ENCODE data around the gene TMEM138. TPM values are rescaled to one million over a fixed set of nuclear protein-coding genes. Genes with fewer than 3 reads are reported as not detected.

TMEM138 gene
- polyA plus RNA-seq, 1 experiment: 55.6 TPM

DNA sequence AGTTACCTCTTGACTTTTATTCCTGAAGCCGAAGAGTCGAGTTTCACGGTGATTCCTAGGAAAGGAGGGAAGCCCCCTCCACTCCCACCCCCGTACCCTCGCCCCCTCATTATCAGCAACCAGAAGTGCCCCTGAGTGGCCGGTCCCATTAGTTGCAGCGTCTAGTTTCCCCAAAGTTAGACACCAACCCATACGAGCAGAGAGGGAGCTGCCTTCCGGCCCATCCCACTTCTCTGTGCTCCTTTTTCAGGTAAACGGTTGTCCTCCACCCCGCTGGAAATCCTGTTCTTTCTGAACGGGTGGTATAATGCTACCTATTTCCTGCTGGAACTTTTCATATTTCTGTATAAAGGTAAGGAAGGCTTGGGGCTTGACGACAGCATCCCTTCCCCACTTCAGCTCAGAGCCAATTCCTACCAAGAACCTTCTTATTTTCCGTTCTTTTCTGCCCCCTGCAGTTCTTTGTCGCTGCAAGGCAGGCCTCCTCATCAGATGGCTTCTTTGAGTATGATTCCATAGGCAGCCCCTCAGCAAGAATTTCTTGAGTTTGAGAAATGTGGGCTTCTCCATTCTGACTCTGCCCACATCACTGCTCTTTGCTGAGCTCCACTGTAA lies 30.9 kb downstream of the TMEM138 start:
- no peak for DNase-seq (ENCODE audit: low read depth)
- TF ChIP-seq, protein P1, sequence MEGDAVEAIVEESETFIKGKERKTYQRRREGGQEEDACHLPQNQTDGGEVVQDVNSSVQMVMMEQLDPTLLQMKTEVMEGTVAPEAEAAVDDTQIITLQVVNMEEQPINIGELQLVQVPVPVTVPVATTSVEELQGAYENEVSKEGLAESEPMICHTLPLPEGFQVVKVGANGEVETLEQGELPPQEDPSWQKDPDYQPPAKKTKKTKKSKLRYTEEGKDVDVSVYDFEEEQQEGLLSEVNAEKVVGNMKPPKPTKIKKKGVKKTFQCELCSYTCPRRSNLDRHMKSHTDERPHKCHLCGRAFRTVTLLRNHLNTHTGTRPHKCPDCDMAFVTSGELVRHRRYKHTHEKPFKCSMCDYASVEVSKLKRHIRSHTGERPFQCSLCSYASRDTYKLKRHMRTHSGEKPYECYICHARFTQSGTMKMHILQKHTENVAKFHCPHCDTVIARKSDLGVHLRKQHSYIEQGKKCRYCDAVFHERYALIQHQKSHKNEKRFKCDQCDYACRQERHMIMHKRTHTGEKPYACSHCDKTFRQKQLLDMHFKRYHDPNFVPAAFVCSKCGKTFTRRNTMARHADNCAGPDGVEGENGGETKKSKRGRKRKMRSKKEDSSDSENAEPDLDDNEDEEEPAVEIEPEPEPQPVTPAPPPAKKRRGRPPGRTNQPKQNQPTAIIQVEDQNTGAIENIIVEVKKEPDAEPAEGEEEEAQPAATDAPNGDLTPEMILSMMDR (IDR thresholded peaks at IDR 0.05; ENCODE audit: insufficient read depth, low read depth, low read length): peak; percentile 28
- peak overlapping the region; percentile 61 for H3K4me3 ChIP-seq (ENCODE audit: low read depth, low read length)
- ChIA-PET POLR2A (interaction anchor here (0.5 to 0.6 kb wide), 2 partner anchors 10 to 67 kb away, joined by 4 to 21 read pairs; no protein-coding TSS in a partner anchor), CTCF (interaction anchor here (0.8 to 4.8 kb wide), 13 partner anchors 8 to 136 kb away, joined by 3 to 82 read pairs (median 5); partner anchors contain the start of genes CYB561A3, DDB1, TKFC and TMEM138)
- no peaks in the 10 kb centered on the region for H3K27me3 ChIP-seq (ENCODE audit: control insufficient read depth, insufficient read depth, low read length)
- H3K36me3 ChIP-seq (ENCODE audit: control insufficient read depth, insufficient read depth, low read length): peaks cover 4% of the 10 kb centered on the region

DNA sequence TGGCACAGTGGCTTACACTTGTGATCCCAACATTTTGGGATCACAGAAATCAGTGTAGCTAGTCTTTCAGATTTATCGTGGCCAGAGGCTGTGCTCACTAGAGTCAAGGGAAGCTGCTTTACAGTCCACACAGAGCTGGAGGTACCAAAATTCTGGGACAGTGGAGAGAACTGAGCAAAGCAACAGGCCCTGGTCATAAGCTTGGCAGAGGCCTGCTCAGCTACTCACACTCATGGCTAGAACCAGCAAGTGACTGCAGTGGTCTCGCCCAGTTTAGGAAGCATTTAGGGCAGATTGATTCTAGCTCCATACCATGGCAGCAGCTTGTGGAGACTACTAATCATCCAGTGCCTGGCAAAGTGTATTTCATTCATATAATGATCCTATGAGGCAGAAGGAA lies 39.0 kb downstream of the TMEM138 start:
- CTCF ChIA-PET: interaction anchor here (1.2 to 3.0 kb wide), 4 partner anchors 8 to 65 kb away, joined by 3 to 13 read pairs (median 8); partner anchors contain the start of gene TMEM216
- TF ChIP-seq, protein P1 (IDR thresholded peaks at IDR 0.05; ENCODE audit: insufficient read depth, low read depth, low read length): no peak
- H3K4me3 ChIP-seq (ENCODE audit: low read depth, low read length): no peak overlapping the region
- no peaks in the 10 kb centered on the region for H3K27me3 ChIP-seq (ENCODE audit: control insufficient read depth, insufficient read depth, low read length)
- DNase-seq (ENCODE audit: low read depth): no peak
- POLR2A ChIA-PET: no interaction called here
- H3K36me3 ChIP-seq (ENCODE audit: control insufficient read depth, insufficient read depth, low read length): peaks cover 24% of the 10 kb centered on the region

DNA sequence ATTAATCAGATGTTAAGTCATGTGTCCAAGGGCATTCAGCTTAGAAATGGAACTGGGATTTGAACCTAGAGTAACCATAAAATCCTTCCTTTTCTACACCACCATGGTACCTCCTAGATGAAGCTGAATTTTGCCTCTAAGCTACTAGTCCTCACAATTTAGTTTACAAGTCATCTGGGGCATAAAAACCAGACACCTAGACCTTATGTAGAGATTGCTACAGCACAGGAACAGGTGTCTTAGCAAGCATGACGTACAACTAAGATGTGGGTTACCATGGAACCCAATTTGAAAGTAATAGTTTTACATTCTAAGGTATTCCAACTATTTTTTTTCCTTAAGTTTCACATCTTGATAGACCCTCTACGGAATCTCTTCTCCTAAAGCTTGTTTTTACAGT lies 39.4 kb downstream of the TMEM138 start:
- Histone ChIP-seq H3K4me3 (ENCODE audit: low read depth, low read length) (no peak overlapping the region), H3K27me3 (ENCODE audit: control insufficient read depth, insufficient read depth, low read length) (no peaks in the 10 kb centered on the region), H3K36me3 (ENCODE audit: control insufficient read depth, insufficient read depth, low read length) (peaks cover 24% of the 10 kb centered on the region)
- ChIA-PET CTCF (interaction anchor here (1.2 to 3.0 kb wide), 4 partner anchors 9 to 65 kb away, joined by 3 to 13 read pairs (median 8); partner anchors contain the start of gene TMEM216), POLR2A (no interaction called here)
- TF ChIP-seq, protein P1 (IDR thresholded peaks at IDR 0.05; ENCODE audit: insufficient read depth, low read depth, low read length): no peak
- DNase-seq (ENCODE audit: low read depth): no peak

DNA sequence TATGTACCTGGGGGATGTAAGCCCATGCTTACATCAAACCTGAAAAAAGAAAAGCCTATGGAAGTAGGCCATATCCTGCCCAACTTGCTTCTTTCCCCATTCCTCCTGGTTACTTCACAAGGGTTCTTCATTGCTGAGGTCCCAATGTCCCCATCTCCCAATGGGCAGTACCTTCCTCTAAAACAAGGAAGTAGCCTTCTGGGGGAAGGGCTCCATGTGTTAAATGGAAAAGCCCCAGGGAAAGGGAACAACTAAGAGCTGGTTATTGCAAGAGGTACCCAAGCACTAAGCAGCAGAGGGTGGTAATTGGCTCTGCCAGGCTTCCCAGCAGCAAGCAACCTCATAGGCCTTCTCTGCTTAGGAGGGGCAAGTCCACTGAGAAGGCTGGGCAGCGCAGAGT lies 41.5 kb downstream of the TMEM138 start:
- H3K27me3 ChIP-seq (ENCODE audit: control insufficient read depth, insufficient read depth, low read length): no peaks in the 10 kb centered on the region
- TF ChIP-seq, protein P1 (IDR thresholded peaks at IDR 0.05; ENCODE audit: insufficient read depth, low read depth, low read length): no peak
- peaks cover 21% of the 10 kb centered on the region for H3K36me3 ChIP-seq (ENCODE audit: control insufficient read depth, insufficient read depth, low read length)
- no peak overlapping the region for H3K4me3 ChIP-seq (ENCODE audit: low read depth, low read length)
- ChIA-PET CTCF (interaction anchor here (1.1 to 3.0 kb wide), 2 partner anchors 11 to 18 kb away, joined by 3 to 13 read pairs; partner anchors contain the start of gene TMEM216), POLR2A (interaction anchor here (0.6 kb wide), 1 partner anchor 11 kb away, joined by 21 read pairs; no protein-coding TSS in a partner anchor)
- DNase-seq (ENCODE audit: low read depth): no peak

DNA sequence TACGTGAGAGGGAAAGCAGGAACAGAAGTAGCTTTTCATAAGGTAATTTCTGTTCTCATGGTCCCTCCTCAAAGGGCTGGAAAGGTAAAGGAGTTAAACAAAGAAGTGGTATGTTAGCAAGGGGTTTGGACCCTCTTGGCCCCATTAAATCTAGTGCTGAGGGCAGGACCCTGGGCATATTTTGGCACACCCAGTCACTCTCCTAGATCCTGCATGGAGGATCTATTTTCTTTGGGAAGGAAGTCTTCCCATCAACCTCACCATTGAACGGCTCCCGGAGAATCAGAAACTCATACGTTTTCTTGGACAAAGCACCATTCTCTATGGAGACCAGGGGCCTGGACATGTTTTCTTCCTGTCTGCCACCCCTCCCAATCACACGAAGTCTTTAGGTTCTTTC lies 41.9 kb downstream of the TMEM138 start:
- TF ChIP-seq, protein P1 (IDR thresholded peaks at IDR 0.05; ENCODE audit: insufficient read depth, low read depth, low read length): no peak
- POLR2A ChIA-PET: no interaction called here

More for the DNA sequence above, 41.9 kb downstream of the TMEM138 start:
- no peak overlapping the region for H3K4me3 ChIP-seq (ENCODE audit: low read depth, low read length)
- H3K36me3 ChIP-seq (ENCODE audit: control insufficient read depth, insufficient read depth, low read length): peaks cover 21% of the 10 kb centered on the region
- CTCF ChIA-PET: interaction anchor here (1.0 to 1.1 kb wide), 2 partner anchors 18 to 235 kb away, joined by 3 read pairs; no protein-coding TSS in a partner anchor
- no peak for DNase-seq (ENCODE audit: low read depth)
- no peaks in the 10 kb centered on the region for H3K27me3 ChIP-seq (ENCODE audit: control insufficient read depth, insufficient read depth, low read length)
